Measurements from ENCODE around the gene EGLN2. TPM values are rescaled to one million over a fixed set of nuclear protein-coding genes. Genes with fewer than 3 reads are reported as not detected.

The EGLN2 gene
- polyA plus RNA-seq, 1 donor (not counting 4 experiments of a cell fraction or from before 2014, with no cell fraction given): 31.6 TPM

DNA sequence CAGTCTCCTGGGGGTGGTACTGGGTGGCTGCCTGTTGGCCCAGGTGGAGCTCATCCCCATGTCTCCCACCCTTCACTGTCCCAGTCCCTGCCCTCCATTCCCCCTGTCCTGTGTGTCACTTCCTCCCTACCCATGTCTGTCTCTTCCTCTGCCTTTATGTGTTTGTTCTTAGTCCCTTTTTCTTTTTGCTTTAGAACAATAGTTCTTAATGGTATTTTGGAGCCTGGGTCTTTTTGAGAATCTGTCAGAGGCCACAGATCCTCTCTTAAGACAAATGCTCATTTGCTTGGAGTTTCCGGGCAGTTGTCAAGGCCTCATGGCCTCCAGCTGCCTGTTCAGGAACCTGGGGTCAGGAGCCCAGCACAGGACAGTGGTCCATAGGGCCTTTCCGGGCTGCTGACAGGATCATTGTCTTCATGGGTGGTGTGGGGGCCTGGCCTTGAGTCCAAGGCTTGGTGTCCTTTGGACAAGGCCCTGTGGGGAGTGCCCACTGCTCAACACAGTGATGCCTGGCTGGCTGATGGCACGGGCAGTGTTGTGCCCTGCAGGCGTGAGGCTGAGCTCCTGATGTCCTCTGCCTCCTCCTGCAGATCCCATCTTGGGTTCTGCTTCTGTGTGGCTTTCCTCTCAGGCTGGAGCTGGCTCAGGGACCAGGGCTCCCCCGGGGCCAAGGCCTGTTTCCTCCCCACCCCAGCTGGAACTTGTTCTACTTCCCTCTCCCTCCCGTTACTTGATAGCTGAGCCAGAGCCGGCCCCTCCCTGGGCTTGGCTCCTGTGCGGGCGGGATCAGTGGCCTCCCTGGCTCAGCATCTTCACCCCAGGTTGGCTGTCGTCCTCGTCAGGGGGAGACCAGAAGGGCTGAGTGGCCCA lies 3.5 kb downstream of the EGLN2 start:
- H3K9ac ChIP-seq (ENCODE audit: control insufficient read depth, extremely low read depth, insufficient read depth, low read length): peak overlapping the region; percentile 28
- no peak for DNase-seq (ENCODE audit: low read depth, low spot score)
- FAIRE-seq: no peak

GRCh38 chr19:40803170-40803856 lies 4.3 kb downstream of the EGLN2 start:
- dilution Hi-C loops (cut with MboI; ENCODE audit: extremely low pct_ligation_motif_present, low sequenced_read_pairs): no loop called here
- no peak overlapping the region for H3K27ac ChIP-seq (ENCODE audit: control insufficient read depth, insufficient read depth, low read length)
- TF ChIP-seq EZH2 (IDR thresholded peaks at IDR 0.05; ENCODE audit: low read length): no peak
- TF ChIP-seq, protein P1, sequence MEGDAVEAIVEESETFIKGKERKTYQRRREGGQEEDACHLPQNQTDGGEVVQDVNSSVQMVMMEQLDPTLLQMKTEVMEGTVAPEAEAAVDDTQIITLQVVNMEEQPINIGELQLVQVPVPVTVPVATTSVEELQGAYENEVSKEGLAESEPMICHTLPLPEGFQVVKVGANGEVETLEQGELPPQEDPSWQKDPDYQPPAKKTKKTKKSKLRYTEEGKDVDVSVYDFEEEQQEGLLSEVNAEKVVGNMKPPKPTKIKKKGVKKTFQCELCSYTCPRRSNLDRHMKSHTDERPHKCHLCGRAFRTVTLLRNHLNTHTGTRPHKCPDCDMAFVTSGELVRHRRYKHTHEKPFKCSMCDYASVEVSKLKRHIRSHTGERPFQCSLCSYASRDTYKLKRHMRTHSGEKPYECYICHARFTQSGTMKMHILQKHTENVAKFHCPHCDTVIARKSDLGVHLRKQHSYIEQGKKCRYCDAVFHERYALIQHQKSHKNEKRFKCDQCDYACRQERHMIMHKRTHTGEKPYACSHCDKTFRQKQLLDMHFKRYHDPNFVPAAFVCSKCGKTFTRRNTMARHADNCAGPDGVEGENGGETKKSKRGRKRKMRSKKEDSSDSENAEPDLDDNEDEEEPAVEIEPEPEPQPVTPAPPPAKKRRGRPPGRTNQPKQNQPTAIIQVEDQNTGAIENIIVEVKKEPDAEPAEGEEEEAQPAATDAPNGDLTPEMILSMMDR (optimal IDR thresholded peaks at IDR 0.05 in 1 of 3, IDR thresholded peaks at IDR 0.05 in 1 of 3, conservative IDR thresholded peaks at IDR 0.05 in 1 of 3; ENCODE audit: extremely low read depth in 1 of 3, insufficient read depth in 2 of 3, low read length in 3 of 3): no peak
- peaks cover 40 to 55% of the 10 kb centered on the region in 2 experiments for H3K36me3 ChIP-seq (ENCODE audit: control insufficient read depth in 2 of 2, extremely low read depth in 1 of 2, insufficient read depth in 2 of 2, low read length in 2 of 2)
- no peak overlapping the region for H3K4me3 ChIP-seq (ENCODE audit: control insufficient read depth in 2 of 3, extremely low read depth in 1 of 3, insufficient read depth in 2 of 3, low read depth in 1 of 3, low read length in 3 of 3)
- H4K20me1 ChIP-seq (ENCODE audit: control insufficient read depth, extremely low read depth, insufficient read depth, low read length): peaks cover 42% of the 10 kb centered on the region
- no peak overlapping the region for H2AFZ ChIP-seq (ENCODE audit: control insufficient read depth, low read length)
- peak overlapping the region; percentile 69 for H3K4me2 ChIP-seq (ENCODE audit: control insufficient read depth, extremely low read depth, insufficient read depth, low read depth, low read length)
- H3K9me1 ChIP-seq (ENCODE audit: control insufficient read depth, extremely low read depth, insufficient read depth, low read length): peaks cover 10% of the 10 kb centered on the region
- H3K9me3 ChIP-seq (ENCODE audit: control insufficient read depth, low read depth, low read length): no peaks in the 10 kb centered on the region
- FAIRE-seq: no peak
- H3K9ac ChIP-seq (ENCODE audit: control insufficient read depth, extremely low read depth, insufficient read depth, low read length): peak overlapping the region; percentile 6
- no peaks in the 10 kb centered on the region for H3K27me3 ChIP-seq (ENCODE audit: control insufficient read depth, extremely low read depth, insufficient read depth, low read length)
- H3K79me2 ChIP-seq (ENCODE audit: control insufficient read depth, insufficient read depth, low read length): peaks cover 73% of the 10 kb centered on the region
- peaks cover 57% of the 10 kb centered on the region for H3K4me1 ChIP-seq (ENCODE audit: control insufficient read depth, extremely low read depth, insufficient read depth, low read length)
- no peak for DNase-seq (ENCODE audit: low read depth, low spot score)

More for the DNA sequence above, 3.5 kb downstream of the EGLN2 start:
- Histone ChIP-seq H3K9me1 (ENCODE audit: control insufficient read depth, extremely low read depth, insufficient read depth, low read length) (peaks cover 10% of the 10 kb centered on the region), H3K36me3 (ENCODE audit: control insufficient read depth in 2 of 2, extremely low read depth in 1 of 2, insufficient read depth in 2 of 2, low read length in 2 of 2) (peaks cover 34 to 50% of the 10 kb centered on the region in 2 experiments), H3K27me3 (ENCODE audit: control insufficient read depth, extremely low read depth, insufficient read depth, low read length) (no peaks in the 10 kb centered on the region), H3K4me3 (ENCODE audit: control insufficient read depth in 2 of 3, extremely low read depth in 1 of 3, insufficient read depth in 2 of 3, low read depth in 1 of 3, low read length in 3 of 3) (no peak overlapping the region), H3K79me2 (ENCODE audit: control insufficient read depth, insufficient read depth, low read length) (peaks cover 73% of the 10 kb centered on the region), H3K27ac (ENCODE audit: control insufficient read depth, insufficient read depth, low read length) (peak overlapping the region; percentile 3), H4K20me1 (ENCODE audit: control insufficient read depth, extremely low read depth, insufficient read depth, low read length) (peaks cover 42% of the 10 kb centered on the region), H3K9me3 (ENCODE audit: control insufficient read depth, low read depth, low read length) (no peaks in the 10 kb centered on the region), H2AFZ (ENCODE audit: control insufficient read depth, low read length) (no peak overlapping the region), H3K4me1 (ENCODE audit: control insufficient read depth, extremely low read depth, insufficient read depth, low read length) (peaks cover 63% of the 10 kb centered on the region), H3K4me2 (ENCODE audit: control insufficient read depth, extremely low read depth, insufficient read depth, low read depth, low read length) (peak overlapping the region; percentile 69)
- dilution Hi-C loops (cut with MboI; ENCODE audit: extremely low pct_ligation_motif_present, low sequenced_read_pairs): no loop called here
- TF ChIP-seq, protein P1 (optimal IDR thresholded peaks at IDR 0.05 in 1 of 3, IDR thresholded peaks at IDR 0.05 in 1 of 3, conservative IDR thresholded peaks at IDR 0.05 in 1 of 3; ENCODE audit: extremely low read depth in 1 of 3, insufficient read depth in 2 of 3, low read length in 3 of 3): no peak
- TF ChIP-seq EZH2 (IDR thresholded peaks at IDR 0.05; ENCODE audit: low read length): no peak

Data from keratinocyte (primary cell).